Activated CD4-positive, alpha-beta T cell treated with anti-CD3 and anti-CD28 coated beads, Interleukin-2, amount 50 U/mL, for 1 hour (primary cell): ENCODE measurements around the gene TUBA1A.
"Not testable (repeated sequence)": the region's sequence is repeated elsewhere in the genome, so short reads cannot be mapped to it uniquely, and the experiment has no call there.

ENCODE experiments used
- DNase-seq: peaks from one replicate; pipeline ENCODE4 v3.0.0-alpha.2; 2020

The TUBA1A gene

DNA sequence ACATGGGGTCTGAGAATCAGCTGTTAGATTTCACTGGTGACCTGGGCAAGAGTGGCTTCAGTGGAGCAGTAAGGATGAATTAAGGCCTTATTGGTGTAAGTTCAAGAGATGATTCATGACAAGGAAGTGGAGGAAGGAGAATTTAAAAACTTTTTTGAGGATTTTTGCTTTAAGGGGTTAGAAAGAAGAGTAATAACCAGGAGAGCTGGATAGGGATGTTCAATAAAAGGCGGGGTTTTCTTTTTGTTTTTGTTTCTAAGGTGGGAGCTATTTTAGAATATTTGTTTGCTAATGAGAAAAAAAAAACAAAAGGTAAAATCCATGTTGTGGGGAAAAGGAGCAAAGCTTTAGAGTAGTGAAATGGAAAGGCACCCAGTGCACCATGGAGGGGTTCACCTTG lies 42.5 kb downstream of the TUBA1A start:
- no peak for DNase-seq

DNA sequence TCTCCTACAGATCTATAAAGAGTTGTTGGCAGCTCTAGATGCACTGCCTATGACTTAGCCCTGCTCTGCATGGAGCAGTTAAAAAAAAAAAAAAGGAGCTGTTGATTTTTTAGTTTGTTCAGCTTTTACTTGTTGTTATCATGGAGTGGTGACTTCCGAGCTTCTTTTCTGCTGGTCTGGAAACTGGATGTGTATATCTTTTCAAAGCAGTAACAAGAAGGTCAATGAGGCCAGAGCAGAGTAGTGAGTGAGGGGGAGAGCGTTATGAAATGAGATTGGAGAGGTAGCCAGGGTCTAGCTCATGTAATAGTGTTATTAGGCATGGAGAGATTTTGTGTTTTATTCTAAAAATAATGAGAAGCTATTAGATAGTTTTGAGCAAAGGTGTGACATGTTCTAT lies 44.5 kb downstream of the TUBA1A start:
- no peak for DNase-seq

DNA sequence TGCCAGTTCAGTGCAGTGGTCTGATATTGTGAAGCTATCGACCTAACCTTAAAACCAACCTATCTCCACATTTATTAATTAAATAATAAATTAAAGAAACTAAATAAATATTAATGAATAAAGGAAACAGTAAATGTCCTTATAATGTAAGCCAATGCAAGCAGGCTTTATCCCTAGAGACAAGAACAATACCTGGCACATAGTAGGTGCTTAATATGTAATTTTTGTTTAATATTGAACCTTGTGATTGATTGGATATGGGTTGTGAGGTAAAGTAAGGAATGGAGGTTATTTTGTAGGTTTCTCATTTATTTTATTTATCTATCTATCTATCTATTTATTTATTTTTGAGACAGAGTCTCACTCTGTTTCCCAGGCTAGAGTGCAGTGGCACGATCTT lies 49.9 kb downstream of the TUBA1A start:
- DNase-seq, result no peak

DNA sequence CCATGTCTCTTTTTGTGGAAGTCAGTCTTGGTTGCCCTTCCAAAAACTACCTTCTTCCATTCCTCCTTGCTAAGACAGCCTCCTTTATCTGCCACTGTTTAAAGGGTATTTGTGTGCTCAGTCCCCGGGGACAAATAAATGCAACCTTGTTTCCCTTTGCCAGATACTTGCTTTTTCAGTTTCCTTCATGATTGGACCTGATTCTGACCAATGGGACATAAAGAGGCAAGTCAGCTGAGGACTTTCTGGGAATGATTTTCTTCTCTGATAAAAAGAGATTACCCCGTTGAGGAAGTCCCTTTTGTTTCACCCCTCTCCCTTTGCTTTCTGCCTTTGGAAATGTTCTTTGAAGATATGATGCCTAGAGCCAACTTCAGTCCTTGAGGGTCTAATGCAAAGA lies 50.3 kb downstream of the TUBA1A start:
- DNase-seq, result no peak

DNA sequence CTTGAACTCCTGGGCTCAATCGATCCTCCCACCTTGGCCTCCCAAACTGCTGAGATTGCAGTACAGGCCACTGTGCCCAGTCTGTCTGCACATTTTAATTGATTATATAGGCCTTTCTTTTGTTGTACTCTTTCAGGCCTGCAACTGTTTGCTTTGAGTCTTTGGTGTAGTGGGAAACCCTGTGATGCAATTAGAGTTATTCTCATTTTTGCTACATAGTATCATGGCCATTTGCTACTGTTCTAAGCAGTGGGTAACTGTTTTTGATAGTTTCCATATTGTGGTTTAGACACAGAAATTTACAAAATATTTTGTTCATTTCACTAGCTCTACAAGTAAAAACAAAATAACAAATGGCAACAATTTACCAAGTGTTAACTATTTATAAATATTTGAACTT lies 51.4 kb downstream of the TUBA1A start:
- no peak for DNase-seq

DNA sequence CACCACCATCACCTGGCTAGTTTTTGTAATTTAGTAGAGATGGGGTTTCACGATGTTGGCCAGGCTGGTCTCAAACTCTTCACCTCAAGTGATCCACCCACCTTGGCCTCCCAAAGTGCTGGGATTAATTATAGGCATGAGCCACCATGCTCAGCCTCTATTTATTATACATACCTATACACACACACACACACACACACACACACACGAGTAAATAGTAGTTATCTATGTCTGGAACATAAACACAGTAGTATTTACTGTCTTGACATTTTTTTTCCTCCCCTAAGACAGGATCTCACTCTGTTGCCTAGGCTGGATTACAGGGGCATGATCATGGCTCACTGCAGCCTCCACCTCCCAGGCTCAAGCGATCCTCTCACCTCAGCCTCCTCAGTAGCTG lies 51.9 kb downstream of the TUBA1A start:
- DNase-seq, result not testable (repeated sequence)
